ENCODE measurements around the gene BMP7. TPM values are rescaled to one million over a fixed set of nuclear protein-coding genes. Genes with fewer than 3 reads are reported as not detected.

The BMP7 gene
- total RNA-seq, 4 donors from 2014 or later, result 34.0 to 113 (median 80.2) TPM

GRCh38 chr20:57189713-57190112, 76.7 kb downstream of the BMP7 start:
- TF ChIP-seq POLR2A (IDR thresholded peaks at IDR 0.05), result no peak
- TF ChIP-seq, protein P1, sequence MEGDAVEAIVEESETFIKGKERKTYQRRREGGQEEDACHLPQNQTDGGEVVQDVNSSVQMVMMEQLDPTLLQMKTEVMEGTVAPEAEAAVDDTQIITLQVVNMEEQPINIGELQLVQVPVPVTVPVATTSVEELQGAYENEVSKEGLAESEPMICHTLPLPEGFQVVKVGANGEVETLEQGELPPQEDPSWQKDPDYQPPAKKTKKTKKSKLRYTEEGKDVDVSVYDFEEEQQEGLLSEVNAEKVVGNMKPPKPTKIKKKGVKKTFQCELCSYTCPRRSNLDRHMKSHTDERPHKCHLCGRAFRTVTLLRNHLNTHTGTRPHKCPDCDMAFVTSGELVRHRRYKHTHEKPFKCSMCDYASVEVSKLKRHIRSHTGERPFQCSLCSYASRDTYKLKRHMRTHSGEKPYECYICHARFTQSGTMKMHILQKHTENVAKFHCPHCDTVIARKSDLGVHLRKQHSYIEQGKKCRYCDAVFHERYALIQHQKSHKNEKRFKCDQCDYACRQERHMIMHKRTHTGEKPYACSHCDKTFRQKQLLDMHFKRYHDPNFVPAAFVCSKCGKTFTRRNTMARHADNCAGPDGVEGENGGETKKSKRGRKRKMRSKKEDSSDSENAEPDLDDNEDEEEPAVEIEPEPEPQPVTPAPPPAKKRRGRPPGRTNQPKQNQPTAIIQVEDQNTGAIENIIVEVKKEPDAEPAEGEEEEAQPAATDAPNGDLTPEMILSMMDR (IDR thresholded peaks at IDR 0.05), result no peak
- Histone ChIP-seq H3K9me3 (no peaks in the 10 kb centered on the region), H3K27me3 (no peaks in the 10 kb centered on the region), H3K4me3 (replicated peaks in 1 of 3) (no peak overlapping the region), H3K4me1 (no peaks in the 10 kb centered on the region), H3K27ac (no peak overlapping the region), H3K36me3 (no peaks in the 10 kb centered on the region)
- intact Hi-C loops (cut with DNase I), result no loop called here
- 93 to 95% methylated on average over 5 of the region's 5 CpGs for WGBS, 2 donors
- no peak for DNase-seq

GRCh38 chr20:57188576-57189079, 77.8 kb downstream of the BMP7 start:
- TF ChIP-seq POLR2A (IDR thresholded peaks at IDR 0.05), result no peak
- TF ChIP-seq, protein P1 (IDR thresholded peaks at IDR 0.05), result no peak
- no peak overlapping the region for H3K4me3 ChIP-seq (replicated peaks in 1 of 3)
- WGBS, 2 donors, result 88 to 90% methylated on average over 6 of the region's 6 CpGs
- no peaks in the 10 kb centered on the region for H3K36me3 ChIP-seq
- H3K27me3 ChIP-seq, result no peaks in the 10 kb centered on the region
- intact Hi-C loops (cut with DNase I), result no loop called here
- no peak for DNase-seq
- H3K27ac ChIP-seq, result no peak overlapping the region
- no peaks in the 10 kb centered on the region for H3K4me1 ChIP-seq
- H3K9me3 ChIP-seq, result no peaks in the 10 kb centered on the region

DNA sequence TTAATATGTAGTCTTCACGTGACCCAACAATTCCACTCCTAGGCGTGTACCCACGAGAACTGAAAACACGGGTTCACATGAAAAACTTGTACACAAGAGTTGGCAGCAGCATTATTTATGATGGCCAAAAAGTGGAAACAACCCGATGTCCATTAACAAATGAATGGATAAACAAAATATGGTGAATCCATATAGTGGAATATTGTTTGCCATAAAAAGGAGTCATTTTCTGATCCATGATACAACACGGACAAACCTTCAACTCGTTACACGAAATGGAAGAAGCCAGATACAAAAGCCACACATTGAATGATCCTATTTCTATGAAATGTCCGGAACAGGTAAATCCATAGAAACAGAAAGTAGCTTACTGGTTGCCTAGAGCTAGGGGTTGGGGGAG, 78.4 kb downstream of the BMP7 start:
- WGBS, 2 donors, result 94 to 95% methylated on average over 9 of the region's 9 CpGs
- Histone ChIP-seq H3K27me3 (no peaks in the 10 kb centered on the region), H3K9me3 (no peaks in the 10 kb centered on the region), H3K27ac (no peak overlapping the region), H3K36me3 (no peaks in the 10 kb centered on the region), H3K4me1 (no peaks in the 10 kb centered on the region), H3K4me3 (replicated peaks in 1 of 3) (no peak overlapping the region)
- TF ChIP-seq POLR2A (IDR thresholded peaks at IDR 0.05), result no peak
- TF ChIP-seq, protein P1 (IDR thresholded peaks at IDR 0.05), result no peak
- intact Hi-C loops (cut with DNase I), result no loop called here
- no peak for DNase-seq

DNA sequence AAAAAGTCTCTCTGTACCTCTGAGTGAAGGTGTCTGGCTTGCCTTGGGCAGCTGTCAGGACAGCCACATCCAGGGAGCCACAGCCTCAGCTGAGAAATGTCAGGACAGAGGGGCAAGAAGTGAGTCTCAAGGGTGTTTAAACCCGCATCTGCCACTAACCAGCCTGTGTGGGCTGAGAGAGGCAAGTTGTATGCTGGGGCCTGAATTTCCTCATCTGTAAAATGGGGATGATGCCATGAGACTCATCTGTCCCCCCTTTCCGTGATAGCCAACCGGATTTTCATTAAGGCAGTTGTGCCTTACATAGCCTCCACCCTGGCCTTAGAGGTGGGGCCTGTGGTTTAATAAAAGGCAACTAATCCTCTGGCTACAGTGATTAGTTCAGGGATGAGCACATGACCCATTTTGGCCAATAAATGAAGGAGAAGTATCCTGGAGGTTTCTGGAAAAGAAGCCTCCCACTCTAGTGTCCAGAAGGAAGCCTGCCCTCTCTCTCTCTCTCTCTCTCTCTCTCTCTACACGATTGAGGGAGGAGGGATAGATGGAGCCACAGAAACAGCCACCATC, 79.3 kb downstream of the BMP7 start:
- no peaks in the 10 kb centered on the region for H3K27me3 ChIP-seq
- H3K27ac ChIP-seq, result no peak overlapping the region
- intact Hi-C loops (cut with DNase I), result no loop called here
- H3K4me3 ChIP-seq (replicated peaks in 1 of 3), result no peak overlapping the region
- H3K9me3 ChIP-seq, result no peaks in the 10 kb centered on the region
- H3K36me3 ChIP-seq, result no peaks in the 10 kb centered on the region
- TF ChIP-seq POLR2A (IDR thresholded peaks at IDR 0.05), result no peak
- TF ChIP-seq, protein P1 (IDR thresholded peaks at IDR 0.05), result no peak
- WGBS, 2 donors, result 94 to 95% methylated on average over 4 of the region's 4 CpGs
- no peaks in the 10 kb centered on the region for H3K4me1 ChIP-seq
- no peak for DNase-seq

DNA sequence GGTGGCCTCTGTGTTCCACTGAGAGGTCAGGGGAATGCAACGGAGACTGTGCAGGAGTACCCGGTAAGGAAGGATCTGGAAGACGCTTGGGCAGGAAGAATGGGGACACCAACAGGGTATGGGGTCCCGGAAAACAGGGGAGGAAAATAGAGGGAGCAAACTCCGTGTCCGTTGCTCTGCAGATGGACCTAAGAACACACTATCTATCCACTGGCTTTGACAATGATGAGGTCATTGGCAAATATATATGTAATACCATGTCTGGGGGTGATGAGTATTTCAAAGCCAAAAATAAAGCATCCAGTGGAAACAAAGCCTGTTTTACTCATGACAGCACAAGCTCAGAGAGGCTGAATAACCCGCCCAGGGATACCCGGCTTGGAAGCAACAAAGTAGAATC, 80.2 kb downstream of the BMP7 start:
- intact Hi-C loops (cut with DNase I), result no loop called here
- WGBS, 2 donors, result 86 to 89% methylated on average over 8 of the region's 8 CpGs
- Histone ChIP-seq H3K27ac (no peak overlapping the region), H3K36me3 (peaks cover 0 to 2% of the 10 kb centered on the region in 2 donors), H3K9me3 (no peaks in the 10 kb centered on the region), H3K4me3 (replicated peaks in 1 of 3) (no peak overlapping the region), H3K27me3 (no peaks in the 10 kb centered on the region), H3K4me1 (no peaks in the 10 kb centered on the region)
- TF ChIP-seq, protein P1 (IDR thresholded peaks at IDR 0.05), result no peak
- TF ChIP-seq POLR2A (IDR thresholded peaks at IDR 0.05), result no peak
- no peak for DNase-seq

All from thyroid gland (tissue), 4 donors.